HCT116 (cell line): ENCODE data around the gene TNC. TPM values are rescaled to one million over a fixed set of nuclear protein-coding genes. Genes with fewer than 3 reads are reported as not detected.

Experiments
- ATAC-seq: fragments of 200-7000 bp; cut with Tn5 transposase; 2 replicates; pipeline ENCODE4 v1.9.1; 2020; ENCODE audit warnings: mild to moderate bottlenecking, moderate library complexity
- BruUV-seq: library from RNA; stranded (reverse); fragments of 400-500 nt; replicated peaks from 2 replicates; lab custom pipeline; 2021; lab: Mats Ljungman, UMichigan
- CTCF ChIA-PET: fragments of 300-600 bp; sonication (Branson Sonifier 250); formaldehyde crosslinking; loops from one replicate; lab custom pipeline; 2021; ENCODE audit warnings: antibody characterized with exemption; lab: Charles Lee
- POLR2A ChIA-PET: fragments of 300-600, 350-600 bp; sonication (Branson Sonifier 250); formaldehyde crosslinking; loops from one replicate; lab custom pipeline; 2021; ENCODE audit warnings: antibody characterized with exemption; lab: Charles Lee
- RAD21 ChIA-PET, 2 experiments: fragments of 300-600 bp; sonication (Branson Sonifier 250); formaldehyde crosslinking; loops; one replicate each; lab custom pipeline; 2023; ENCODE audit warnings: low total read pairs in 2 of 2; ENCODE audit not compliant: uncharacterized antibody in 2 of 2, unreplicated experiment in 2 of 2, low non-redundant PET in 1 of 2; lab: Charles Lee
- DNase-seq: peaks from one replicate; pipeline ENCODE4 v3.0.0-alpha.2; 2010; ENCODE audit warnings: low read depth, low spot score
- H2AFZ ChIP-seq: fragments of 200-600 bp; shearing (Covaris generic), sonication (generic); 2 replicates; pipeline ENCODE4 v1.6.1; 2017; ENCODE audit warnings: low read depth, mixed run types, mixed read lengths, antibody characterized with exemption, low read length; ENCODE audit not compliant: poor library complexity, severe bottlenecking
- H3K27ac ChIP-seq: 2 replicates; pipeline ENCODE4 v1.5.1; 2012; ENCODE audit warnings: low read depth, low read length
- H3K27me3 ChIP-seq: fragments of 200-600 bp; sonication (generic); 2 replicates; pipeline ENCODE4 v1.6.1; 2016; ENCODE audit warnings: mixed run types, low read length, mixed read lengths; ENCODE audit not compliant: insufficient read depth
- H3K36me3 ChIP-seq, 2 experiments: fragments of 200-500 bp in 1 of 2; fragments of 200-600 bp in 1 of 2; sonication (Bioruptor generic) in 1 of 2; sonication (generic) in 1 of 2; 2 replicates each; pipeline versions ENCODE4 v1.5.1 to v1.6.1; 2014 to 2016; ENCODE audit warnings: low read length in 2 of 2, inconsistent platforms in 1 of 2, mixed read lengths in 1 of 2, mixed run types in 1 of 2; ENCODE audit not compliant: insufficient read depth in 2 of 2, control insufficient read depth in 1 of 2
- H3K4me1 ChIP-seq, 2 experiments: fragments of 200-600 bp in 1 of 2; sonication (generic) in 1 of 2; 2 replicates each; pipeline versions ENCODE4 v1.5.1 to v1.6.1; 2012 to 2017; ENCODE audit warnings: low read length in 2 of 2, inconsistent platforms in 1 of 2, mild to moderate bottlenecking in 1 of 2, mixed read lengths in 1 of 2, mixed run types in 1 of 2, moderate library complexity in 1 of 2; ENCODE audit not compliant: insufficient read depth in 2 of 2, control insufficient read depth in 1 of 2
- H3K4me2 ChIP-seq: fragments of 200-600 bp; sonication (generic); 2 replicates; pipeline ENCODE4 v1.6.1; 2017; ENCODE audit warnings: mixed run types, low read length, mixed read lengths
- H3K4me3 ChIP-seq, 2 experiments: fragments of 200-600 bp in 1 of 2; sonication (generic) in 1 of 2; replicated peaks in 1 of 2; 2 replicates each; pipeline ENCODE4 v1.5.1; 2011 to 2016; ENCODE audit warnings: low read length in 2 of 2, control low read depth in 1 of 2, low read depth in 1 of 2, mild to moderate bottlenecking in 1 of 2, mixed read lengths in 1 of 2, mixed run types in 1 of 2
- H3K79me2 ChIP-seq: fragments of 200-600 bp; sonication (generic); 2 replicates; pipeline ENCODE4 v1.6.1; 2017; ENCODE audit warnings: mild to moderate bottlenecking, mixed run types, low read length, moderate library complexity, mixed read lengths; ENCODE audit not compliant: insufficient read depth
- H3K9ac ChIP-seq: fragments of 200-600 bp; sonication (generic); 2 replicates; pipeline ENCODE4 v1.6.1; 2016; ENCODE audit warnings: low read length, mixed read lengths
- H3K9me2 ChIP-seq: fragments of 200-600 bp; sonication (generic), shearing (Covaris generic); 2 replicates; pipeline ENCODE4 v1.6.1; 2017; ENCODE audit warnings: mixed run types, mild to moderate bottlenecking, moderate library complexity; ENCODE audit not compliant: insufficient read depth
- H3K9me3 ChIP-seq, 2 experiments: fragments of 200-500 bp in 1 of 2; fragments of 200-600 bp in 1 of 2; sonication (Bioruptor generic) in 1 of 2; sonication (generic) in 1 of 2; 2 replicates each; pipeline ENCODE4 v1.6.1; 2014 to 2017; ENCODE audit warnings: low read length in 2 of 2, mixed read lengths in 2 of 2, inconsistent platforms in 1 of 2, low read depth in 1 of 2, mild to moderate bottlenecking in 1 of 2, mixed run types in 1 of 2, moderate library complexity in 1 of 2; ENCODE audit not compliant: control insufficient read depth in 1 of 2, insufficient read depth in 1 of 2
- H4K20me1 ChIP-seq: fragments of 200-600 bp; sonication (generic), shearing (Covaris generic); 2 replicates; pipeline ENCODE4 v1.6.1; 2017; ENCODE audit warnings: mixed run types, mild to moderate bottlenecking, moderate library complexity; ENCODE audit not compliant: insufficient read depth
- ATF3 ChIP-seq: IDR thresholded peaks from 2 replicates; pipeline ENCODE4 v1.6.1; 2012
- CBX3 ChIP-seq: IDR thresholded peaks from 2 replicates; pipeline ENCODE4 v1.6.1; 2012; ENCODE audit warnings: low read depth
- CEBPB ChIP-seq: IDR thresholded peaks from 2 replicates; pipeline ENCODE4 v1.6.1; 2012; ENCODE audit warnings: low read depth
- CTCF ChIP-seq, 3 experiments: fragments of 200-600 bp in 1 of 3; sonication (generic) in 1 of 3; IDR thresholded peaks in 2 of 3; conservative IDR thresholded peaks in 1 of 3; 2 replicates each; pipeline ENCODE4 v1.5.1; 2012 to 2017; ENCODE audit warnings: low read depth in 2 of 3, low read length in 2 of 3, antibody characterized with exemption in 1 of 3, borderline replicate concordance in 1 of 3, control low read depth in 1 of 3, mild to moderate bottlenecking in 1 of 3, mixed read lengths in 1 of 3, mixed run types in 1 of 3, moderate library complexity in 1 of 3; ENCODE audit not compliant: insufficient read depth in 1 of 3
- EGR1 ChIP-seq: IDR thresholded peaks from 2 replicates; pipeline ENCODE4 v1.6.1; 2012; ENCODE audit warnings: low read depth
- EZH2 ChIP-seq: fragments of 200-600 bp; sonication (generic); IDR thresholded peaks from 2 replicates; pipeline ENCODE4 v1.6.1; 2017; ENCODE audit warnings: antibody characterized with exemption, mixed run types
- EZH2phosphoT487 ChIP-seq: fragments of 200-600 bp; IDR thresholded peaks from 2 replicates; pipeline ENCODE4 v1.6.1; 2018; ENCODE audit warnings: antibody characterized with exemption, borderline replicate concordance
- JUND ChIP-seq: IDR thresholded peaks from 2 replicates; pipeline ENCODE4 v1.6.1; 2012
- MAX ChIP-seq: IDR thresholded peaks from 2 replicates; pipeline ENCODE4 v1.6.1; 2012
- RAD21 ChIP-seq: IDR thresholded peaks from 2 replicates; pipeline ENCODE4 v1.6.1; 2012; ENCODE audit warnings: low read depth, mild to moderate bottlenecking
- SP1 ChIP-seq: IDR thresholded peaks from 2 replicates; pipeline ENCODE4 v1.6.1; 2012; ENCODE audit warnings: low read depth
- ZNF274 ChIP-seq: fragments of 200-500 bp; sonication (Bioruptor generic); IDR thresholded peaks from 2 replicates; pipeline ENCODE4 v1.6.1; 2014; ENCODE audit warnings: mild to moderate bottlenecking, low read depth, low read length, inconsistent platforms
- intact Hi-C: fragments of 100-400 bp; cut with micrococcal nuclease; formaldehyde crosslinking; loops from 2 replicates; pipeline ENCODE4 v1.10.0; 2022
- total RNA-seq: library from RNA; stranded (reverse); gene quantifications from one replicate; pipeline ENCODE4 v1.2.1, GENCODE V29; 2021; ENCODE audit not compliant: unreplicated experiment

Gene TNC
- total RNA-seq, 1 experiment from 2014 or later = 0.49 TPM

GRCh38 chr9:115127191-115127817 lies 9.3 kb upstream of the TNC start (continued):
- TF ChIP-seq EZH2phosphoT487 (no peak), EZH2 (no peak), ZNF274 (no peak), RAD21 (no peak), CTCF (IDR thresholded peaks at IDR 0.05 in 2 of 3, conservative IDR thresholded peaks at IDR 0.05 in 1 of 3; ENCODE audit: borderline replicate concordance in 1 of 3, insufficient read depth in 1 of 3, low read depth in 2 of 3, low read length in 2 of 3) (no peak), SP1 (no peak), ATF3 (no peak), CBX3 (no peak), EGR1 (no peak), MAX (no peak), JUND (no peak)
- TF ChIP-seq, all 23 proteins: peak for 0

- no TSS peak for BruUV-seq
- TF ChIP-seq CEBPB = no peak
- no peaks in the 10 kb centered on the region for H3K79me2 ChIP-seq
- DNase-seq (no peak), ATAC-seq (no peak)
- H3K4me2 ChIP-seq = no peak overlapping the region
- H2AFZ ChIP-seq = no peak overlapping the region
- no peak overlapping the region for H3K4me3 ChIP-seq
- H3K4me1 ChIP-seq = no peaks in the 10 kb centered on the region
- H3K9ac ChIP-seq = no peak overlapping the region
- H3K27me3 ChIP-seq = peaks cover 19% of the 10 kb centered on the region; the same call in 1 of the 2 replicates
- CTCF ChIA-PET = no interaction called here
- no peaks in the 10 kb centered on the region for H3K36me3 ChIP-seq
- no peaks in the 10 kb centered on the region for H3K9me2 ChIP-seq
- intact Hi-C loops = no loop called here
- RAD21 ChIA-PET = no interaction called here
- H4K20me1 ChIP-seq = no peaks in the 10 kb centered on the region
- POLR2A ChIA-PET = no interaction called here
- no peak overlapping the region for H3K27ac ChIP-seq
- no peaks in the 10 kb centered on the region for H3K9me3 ChIP-seq
These were observed 8.4 kb upstream of the TNC start for GRCh38 chr9:115126404-115126803.
